GM19324 (cell line): ENCODE measurements around the gene ZSCAN5B.
A peak's percentile ranks its signal among the peaks of the same experiment; 100 is the strongest.

Experiments
- ATAC-seq: cut with Tn5 transposase; IDR thresholded peaks from one replicate; pipeline ENCODE4 v1.9.1; 2021; ENCODE audit warnings: mild to moderate bottlenecking, moderate library complexity; ENCODE audit not compliant: unreplicated experiment, low FRiP score

ZSCAN5B gene

DNA sequence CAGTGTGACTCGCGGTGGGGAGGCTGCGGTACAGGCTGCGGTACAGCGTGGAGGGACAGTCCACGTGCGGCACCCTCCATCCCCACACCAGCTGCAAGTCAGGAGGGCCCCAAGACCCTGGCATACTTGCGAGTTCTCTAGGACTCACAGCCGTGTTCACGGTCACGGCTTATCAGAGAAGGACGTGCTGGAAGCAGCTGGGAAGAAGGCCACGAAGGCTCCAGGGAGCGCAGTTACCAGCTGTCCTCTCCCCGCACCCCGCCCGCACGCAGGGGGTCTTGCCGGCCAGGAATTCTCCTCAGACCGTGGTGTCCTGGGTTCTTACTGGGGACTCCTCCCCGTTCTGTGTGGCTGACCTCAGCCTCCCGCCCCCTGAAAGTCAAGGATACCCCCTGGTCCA, 50.3 kb downstream of the ZSCAN5B start:
- no peak for ATAC-seq

DNA sequence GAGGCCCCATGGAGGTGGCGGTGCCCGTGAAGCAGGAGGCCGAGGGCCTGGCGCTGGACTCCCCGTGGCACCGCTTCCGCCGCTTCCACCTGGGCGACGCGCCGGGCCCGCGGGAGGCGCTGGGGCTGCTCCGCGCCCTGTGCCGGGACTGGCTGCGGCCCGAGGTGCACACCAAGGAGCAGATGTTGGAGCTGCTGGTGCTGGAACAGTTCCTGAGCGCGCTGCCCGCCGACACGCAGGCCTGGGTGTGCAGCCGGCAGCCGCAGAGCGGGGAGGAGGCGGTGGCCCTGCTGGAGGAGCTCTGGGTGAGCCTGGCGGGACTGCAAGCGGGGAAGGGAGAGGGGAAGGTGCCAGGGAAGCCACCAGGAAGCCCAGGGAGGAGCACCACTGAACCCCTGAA, 50.7 kb downstream of the ZSCAN5B start:
- ATAC-seq, result no peak

- ATAC-seq, result no peak
Measured at GRCh38 chr19:56145698-56146097, 51.9 kb downstream of the ZSCAN5B start.

DNA sequence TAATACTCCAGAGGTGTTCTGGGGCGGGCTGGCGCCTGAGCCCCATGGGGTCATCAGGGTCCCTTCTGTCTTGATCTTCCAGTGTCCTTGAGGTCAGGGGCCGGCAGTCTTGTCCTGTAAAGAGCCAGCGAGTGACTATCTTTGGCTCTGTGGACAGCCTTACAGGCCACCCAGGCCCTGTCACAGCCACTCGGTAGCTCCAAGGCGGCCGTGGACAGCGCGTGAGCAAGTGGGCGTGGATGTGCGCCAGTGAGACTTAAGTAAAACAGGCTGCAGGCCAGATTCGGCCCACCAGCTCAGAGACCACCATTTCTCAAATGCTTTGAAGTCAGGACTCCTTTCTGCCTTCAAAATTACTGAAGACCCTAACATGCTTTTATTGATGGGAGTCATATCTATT, 52.8 kb downstream of the ZSCAN5B start:
- ATAC-seq, result no peak

GRCh38 chr19:56144376-56144775, 53.2 kb downstream of the ZSCAN5B start:
- ATAC-seq, result no peak

- ATAC-seq, result no peak
Measured at GRCh38 chr19:56142897-56143434, 54.6 kb downstream of the ZSCAN5B start.

DNA sequence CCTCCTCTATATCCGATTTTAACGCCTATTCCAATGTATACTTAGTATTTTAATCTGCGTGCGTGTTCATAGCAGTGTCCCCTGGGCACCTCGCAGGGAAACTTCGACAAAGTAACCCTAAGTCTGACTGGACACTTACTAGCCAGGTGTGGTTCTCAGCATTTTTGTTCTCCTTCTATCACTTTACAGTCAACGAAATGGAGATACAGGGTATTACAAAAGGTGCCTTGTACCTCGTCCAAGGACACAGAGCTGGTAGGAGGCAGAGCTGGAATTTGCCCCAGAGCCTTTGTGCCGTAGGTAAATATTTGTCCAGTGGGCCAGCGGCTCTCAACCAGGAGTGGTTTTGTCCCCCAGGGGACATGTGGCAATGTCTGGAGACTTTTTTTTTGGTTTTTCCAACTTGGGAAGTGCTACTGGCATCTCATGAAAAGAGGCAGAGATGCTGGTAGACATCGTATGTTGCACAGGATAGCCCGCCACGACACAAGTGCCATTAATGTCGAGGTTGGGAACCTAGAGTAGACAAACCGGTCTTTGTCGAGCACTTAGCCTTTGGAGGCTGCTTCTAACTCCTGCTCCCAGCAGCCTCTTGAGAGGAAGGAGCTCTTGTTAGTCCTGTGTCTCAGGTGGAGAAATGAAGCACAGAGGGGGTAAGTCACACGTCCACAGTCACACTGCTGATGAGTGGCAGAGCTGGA, 55.3 kb downstream of the ZSCAN5B start:
- no peak for ATAC-seq

DNA sequence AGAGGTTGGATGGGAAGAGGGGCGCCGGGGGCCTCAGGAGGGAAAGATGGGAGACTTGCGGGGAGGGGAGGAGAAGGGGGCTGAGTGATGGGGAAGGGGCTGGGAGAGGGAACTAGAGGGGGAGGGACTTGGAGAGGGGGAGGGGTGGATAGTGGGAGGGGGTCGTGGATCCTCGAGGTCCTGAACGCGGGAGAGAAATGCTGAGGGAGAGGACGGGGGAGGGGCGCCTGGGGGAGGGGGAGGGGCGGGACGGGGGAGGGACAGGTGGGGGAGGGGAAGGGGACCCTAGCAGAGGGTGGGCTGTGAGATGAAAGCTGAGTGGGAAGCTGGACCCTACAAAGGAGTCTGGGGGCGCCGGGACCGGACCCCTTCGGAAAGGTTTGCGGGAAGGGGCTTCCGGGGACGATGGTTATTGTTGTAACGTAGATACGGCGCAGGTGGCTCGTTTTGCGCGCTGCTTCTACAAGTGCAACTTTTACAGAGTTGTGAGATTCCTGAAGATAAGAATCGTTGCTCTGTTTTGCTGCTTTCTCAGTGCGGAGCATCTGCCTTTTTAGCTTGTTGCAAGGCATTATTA, 56.1 kb downstream of the ZSCAN5B start:
- no peak for ATAC-seq

GRCh38 chr19:56140583-56141416, 56.8 kb downstream of the ZSCAN5B start, which contains the start of gene ZNF444:
Gene ZNF444, plus strand, starts transcription at chr19:56141287. Its CDS starts 5,625 bp downstream, at chr19:56146912.
- peak; percentile 93 for ATAC-seq

GRCh38 chr19:56139847-56140582, 57.6 kb downstream of the ZSCAN5B start:
- no peak for ATAC-seq
